Hepatocyte (in vitro differentiated cells): ENCODE data around the gene TLN1.

Experiments used
- EZH2 ChIP-seq: fragments of 200-600 bp; sonication (generic); IDR thresholded peaks from 2 replicates; pipeline ENCODE4 v1.6.1; 2016; ENCODE audit warnings: antibody characterized with exemption, mild to moderate bottlenecking, borderline replicate concordance
- EZH2phosphoT487 ChIP-seq: fragments of 200-600 bp; sonication (generic); IDR thresholded peaks from one replicate; pipeline ENCODE4 v1.6.1; 2018; ENCODE audit warnings: antibody characterized with exemption, mild to moderate bottlenecking, low read depth, moderate library complexity; ENCODE audit not compliant: unreplicated experiment, severe bottlenecking
- TF ChIP-seq, protein P1 (sequence below): fragments of 200-600 bp; sonication (generic); IDR thresholded peaks from 2 replicates; pipeline ENCODE4 v1.5.1; 2016; ENCODE audit warnings: antibody characterized with exemption, mild to moderate bottlenecking; ENCODE audit not compliant: poor library complexity

DNA sequence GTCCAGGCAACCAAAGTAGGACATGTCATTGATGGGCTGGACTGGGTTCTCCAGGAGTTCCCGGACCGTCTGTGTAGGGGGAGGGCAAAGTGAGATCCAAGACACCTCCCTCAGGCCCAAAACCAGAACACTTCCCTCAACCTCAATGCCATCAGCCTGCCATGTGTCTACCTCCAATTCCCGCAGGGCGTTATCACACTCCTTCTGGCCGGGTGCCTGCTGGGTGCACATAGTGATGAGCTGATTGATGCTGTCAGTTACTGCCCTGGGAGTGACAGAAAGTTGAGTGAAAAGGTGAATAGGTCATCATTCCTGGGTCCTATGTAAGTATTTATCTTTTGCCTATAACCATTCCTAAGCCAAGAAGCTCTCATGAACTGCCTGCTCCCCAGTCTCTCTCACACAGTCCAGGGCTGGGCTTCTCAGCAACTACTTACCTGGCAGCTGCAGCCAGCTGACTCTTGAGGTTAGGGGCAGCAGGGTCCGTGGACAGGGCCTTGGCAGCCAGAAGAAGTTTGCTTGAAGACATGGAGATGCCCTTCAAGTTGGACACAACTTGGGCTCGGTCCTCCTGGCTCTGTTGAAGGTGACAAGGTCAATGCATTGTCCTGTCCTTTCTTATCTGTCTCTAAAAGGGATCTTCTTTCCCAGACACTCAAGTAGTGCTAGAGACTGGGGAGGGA is 21.0 kb downstream of the TLN1 start:
- TF ChIP-seq, protein P1, sequence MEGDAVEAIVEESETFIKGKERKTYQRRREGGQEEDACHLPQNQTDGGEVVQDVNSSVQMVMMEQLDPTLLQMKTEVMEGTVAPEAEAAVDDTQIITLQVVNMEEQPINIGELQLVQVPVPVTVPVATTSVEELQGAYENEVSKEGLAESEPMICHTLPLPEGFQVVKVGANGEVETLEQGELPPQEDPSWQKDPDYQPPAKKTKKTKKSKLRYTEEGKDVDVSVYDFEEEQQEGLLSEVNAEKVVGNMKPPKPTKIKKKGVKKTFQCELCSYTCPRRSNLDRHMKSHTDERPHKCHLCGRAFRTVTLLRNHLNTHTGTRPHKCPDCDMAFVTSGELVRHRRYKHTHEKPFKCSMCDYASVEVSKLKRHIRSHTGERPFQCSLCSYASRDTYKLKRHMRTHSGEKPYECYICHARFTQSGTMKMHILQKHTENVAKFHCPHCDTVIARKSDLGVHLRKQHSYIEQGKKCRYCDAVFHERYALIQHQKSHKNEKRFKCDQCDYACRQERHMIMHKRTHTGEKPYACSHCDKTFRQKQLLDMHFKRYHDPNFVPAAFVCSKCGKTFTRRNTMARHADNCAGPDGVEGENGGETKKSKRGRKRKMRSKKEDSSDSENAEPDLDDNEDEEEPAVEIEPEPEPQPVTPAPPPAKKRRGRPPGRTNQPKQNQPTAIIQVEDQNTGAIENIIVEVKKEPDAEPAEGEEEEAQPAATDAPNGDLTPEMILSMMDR, result no peak
- TF ChIP-seq EZH2phosphoT487 (no peak), EZH2 (no peak)
